ENCODE measurements around the gene SLC2A5.

Gene SLC2A5

DNA sequence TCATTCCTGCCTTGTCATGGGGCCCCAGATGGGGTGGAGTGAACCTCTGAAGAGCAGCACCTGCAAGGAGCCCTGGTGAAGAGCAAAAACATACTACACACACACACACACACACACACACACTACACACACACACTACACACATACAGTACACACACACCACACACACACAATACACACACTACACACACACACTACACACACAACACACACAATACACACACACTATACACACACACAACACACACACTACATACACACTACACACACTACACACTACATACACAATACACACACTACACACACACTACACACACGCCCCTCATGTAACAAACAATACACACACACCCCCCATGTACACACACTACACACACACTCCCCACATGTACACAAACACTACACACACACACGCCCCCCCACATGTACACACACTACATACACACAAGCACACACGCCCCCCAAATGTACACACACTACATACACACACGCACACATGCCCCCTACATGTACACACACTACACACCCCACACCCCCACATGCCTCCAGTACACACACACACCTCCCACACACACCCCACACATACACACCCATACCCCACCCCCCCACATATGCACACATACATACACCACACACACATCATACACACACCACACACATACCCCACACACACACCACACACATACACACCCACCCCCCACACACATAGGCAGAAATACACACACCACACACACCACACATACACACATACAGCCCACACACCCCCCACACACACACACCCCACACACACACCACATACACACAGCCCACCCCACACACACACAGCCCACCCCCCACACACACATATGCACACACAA, 9.3 kb downstream of the SLC2A5 start:
- DNase-seq: no peak

DNA sequence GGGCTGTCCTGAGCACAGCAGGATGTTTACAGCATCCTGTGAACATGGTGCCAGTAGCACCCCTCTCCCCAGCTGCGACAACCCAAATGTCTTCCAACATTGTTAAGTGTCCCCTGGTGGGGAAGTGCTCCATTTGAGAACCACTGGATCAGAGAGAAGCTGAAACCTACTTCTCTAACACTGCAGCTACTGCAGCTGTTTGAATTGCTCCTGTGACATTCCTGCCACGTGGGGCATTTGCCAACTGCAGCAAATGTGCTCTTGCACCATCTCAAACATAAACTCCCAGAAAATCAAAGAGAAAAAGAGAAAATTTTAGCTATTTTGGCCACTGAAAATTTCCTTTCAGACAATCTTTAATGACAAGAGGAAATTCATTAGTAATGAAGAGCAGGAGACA, 11.0 kb downstream of the SLC2A5 start:
- DNase-seq: peak; percentile 62

DNA sequence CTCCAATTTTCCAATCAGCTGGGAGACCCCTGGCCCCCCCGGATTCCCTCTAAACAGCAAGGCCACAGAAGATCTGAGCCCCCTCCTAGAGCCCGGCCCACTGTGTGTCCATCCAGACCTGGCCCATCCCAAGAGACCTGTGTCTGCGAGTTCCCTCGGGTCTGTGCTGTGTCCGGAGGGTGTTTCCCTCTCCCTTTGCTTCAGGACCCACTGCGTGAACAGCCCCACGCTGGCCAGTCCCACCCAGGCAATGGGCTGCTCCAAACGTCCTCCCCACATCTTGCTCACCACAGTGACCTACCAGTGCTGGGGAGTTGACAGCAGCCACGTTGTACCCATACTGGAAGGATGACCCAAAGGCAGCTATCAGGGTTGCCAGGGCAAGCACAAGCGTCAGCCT, 11.6 kb downstream of the SLC2A5 start:
- no peak for DNase-seq

- no peak for DNase-seq
These were observed 17.0 kb downstream of the SLC2A5 start for GRCh38 chr1:9052272-9053049.

DNA sequence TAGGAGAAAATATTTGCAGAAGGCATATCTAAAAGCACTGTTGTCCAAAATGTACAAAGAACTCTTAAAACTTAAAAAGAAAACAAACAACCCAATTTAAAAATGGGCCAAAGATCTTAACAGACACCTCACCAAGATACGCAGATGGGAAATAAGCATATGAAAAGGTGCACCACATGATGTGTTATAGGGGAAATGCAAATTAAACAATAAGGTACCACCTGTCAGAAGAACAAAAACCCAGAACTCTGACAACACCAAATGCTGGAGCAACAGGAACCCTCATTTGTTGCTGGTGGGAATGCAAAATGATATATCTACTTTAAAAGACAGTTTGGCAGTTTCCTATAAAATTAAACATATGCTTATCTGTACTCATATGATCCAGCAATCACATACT, 18.1 kb downstream of the SLC2A5 start:
- no peak for DNase-seq

GRCh38 chr1:9050803-9051202, 18.6 kb downstream of the SLC2A5 start:
- DNase-seq: no peak

GRCh38 chr1:9048551-9048950, 20.9 kb downstream of the SLC2A5 start:
- no peak for DNase-seq

- no peak for DNase-seq
These were observed 22.4 kb downstream of the SLC2A5 start for GRCh38 chr1:9047019-9047418.

GRCh38 chr1:9045861-9046510, 23.4 kb downstream of the SLC2A5 start:
- DNase-seq: no peak

- no peak for DNase-seq
These were observed 25.2 kb downstream of the SLC2A5 start for GRCh38 chr1:9044236-9044635.

- no peak for DNase-seq
These were observed 27.2 kb downstream of the SLC2A5 start for GRCh38 chr1:9042272-9042671.

GRCh38 chr1:9041116-9041779, 28.2 kb downstream of the SLC2A5 start:
- no peak for DNase-seq

GRCh38 chr1:9040659-9041030, 28.8 kb downstream of the SLC2A5 start:
- no peak for DNase-seq

GRCh38 chr1:9039761-9040658, 29.4 kb downstream of the SLC2A5 start:
- no peak for DNase-seq

DNA sequence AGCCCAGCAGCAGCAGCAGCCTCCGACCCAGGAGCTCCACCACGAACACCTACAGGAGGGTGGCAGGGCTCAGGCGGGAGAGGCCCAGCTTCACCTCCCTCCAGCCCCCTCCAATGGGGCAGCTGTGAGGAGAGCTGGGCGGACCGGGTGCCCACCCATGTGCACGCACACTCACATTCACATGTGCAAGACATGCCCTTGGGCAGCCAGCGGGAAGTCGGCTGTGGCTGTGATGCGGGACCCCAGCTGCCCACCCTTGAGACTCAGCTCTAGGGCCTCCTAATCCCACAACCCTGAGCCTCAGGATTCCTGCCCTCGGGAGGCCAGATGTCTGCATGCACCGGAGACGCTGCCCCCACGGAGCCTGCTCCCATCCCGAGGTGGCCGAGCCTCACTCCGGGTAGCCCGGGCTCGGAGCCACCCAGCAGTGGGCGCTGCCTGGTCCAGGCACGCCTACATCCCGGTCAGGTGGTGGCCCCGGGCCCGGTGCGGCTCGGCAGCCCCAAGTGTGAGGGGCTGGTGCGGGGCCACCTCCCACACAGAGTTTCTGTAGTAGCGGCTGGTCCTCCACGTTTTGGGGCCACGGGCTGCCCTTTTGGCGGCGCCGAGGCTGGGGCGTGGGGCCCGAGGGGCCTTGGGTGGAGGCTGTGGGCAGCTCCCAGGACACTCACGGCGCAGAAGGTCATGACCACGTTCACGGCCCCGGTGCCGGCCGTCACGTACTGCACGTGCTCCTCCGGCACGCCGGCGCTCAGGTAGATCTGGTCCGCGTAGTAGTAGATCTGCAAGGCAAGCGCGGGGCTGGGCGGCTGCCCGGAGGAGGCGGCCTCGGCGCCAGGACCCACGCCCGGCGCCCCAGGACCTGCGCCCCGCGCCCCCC, 30.3 kb downstream of the SLC2A5 start:
- no peak for DNase-seq

DNA sequence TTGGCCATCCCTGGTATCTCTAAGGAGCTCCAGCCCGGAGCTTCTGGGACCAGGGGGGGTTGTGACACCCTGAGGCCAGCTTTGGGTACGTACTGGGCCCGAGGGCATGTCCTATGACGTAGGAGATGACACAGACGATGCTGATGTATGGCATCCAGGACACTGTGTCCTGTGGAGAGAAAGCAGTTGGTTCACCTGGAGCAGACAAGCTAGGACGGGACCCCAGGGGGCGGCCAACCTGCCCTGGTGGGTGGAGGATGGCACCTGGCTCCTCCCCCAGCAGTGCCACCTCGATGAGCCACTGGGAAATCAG, 31.1 kb downstream of the SLC2A5 start:
- no peak for DNase-seq

DNA sequence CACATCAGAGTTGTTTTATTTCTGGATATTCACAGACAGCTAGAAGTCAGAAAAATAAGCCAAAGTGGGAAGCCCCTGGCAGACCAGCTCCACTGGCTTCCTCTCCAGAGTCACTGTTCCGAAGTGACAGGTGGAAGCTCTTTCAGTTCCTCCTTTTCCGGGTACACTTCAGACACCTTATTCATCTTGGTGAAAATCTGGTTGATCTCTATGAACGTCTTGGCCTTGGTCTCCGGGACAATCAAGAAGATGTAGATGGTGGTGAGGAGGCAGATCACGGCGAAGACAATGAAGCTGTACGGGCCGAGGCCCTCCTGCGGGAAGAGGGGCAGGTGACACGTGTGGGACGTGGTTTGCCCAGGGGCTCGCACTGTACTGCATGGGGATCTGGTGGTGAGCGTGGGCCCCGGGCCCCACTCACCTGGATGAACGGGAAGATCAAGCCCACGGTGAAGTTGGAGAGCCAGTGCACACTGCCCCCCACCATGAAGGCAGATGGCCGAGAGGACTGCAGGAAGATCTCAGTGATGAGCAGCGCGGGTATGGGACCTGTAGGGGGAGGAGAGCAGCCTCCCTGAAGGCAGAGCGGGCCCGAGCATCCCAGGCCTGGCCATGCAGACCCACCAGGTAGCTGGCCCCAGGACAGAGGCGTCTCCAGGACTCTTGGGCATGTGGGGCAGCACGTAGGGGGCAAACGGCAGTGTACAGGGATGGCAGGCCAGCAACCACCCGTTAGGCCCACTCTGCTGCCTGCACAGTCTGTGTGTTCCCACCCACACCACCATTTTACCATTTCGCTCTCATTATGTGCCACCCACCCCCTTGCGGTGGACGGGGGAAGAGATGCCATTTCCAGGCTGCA, 31.7 kb downstream of the SLC2A5 start:
- DNase-seq: no peak

DNA sequence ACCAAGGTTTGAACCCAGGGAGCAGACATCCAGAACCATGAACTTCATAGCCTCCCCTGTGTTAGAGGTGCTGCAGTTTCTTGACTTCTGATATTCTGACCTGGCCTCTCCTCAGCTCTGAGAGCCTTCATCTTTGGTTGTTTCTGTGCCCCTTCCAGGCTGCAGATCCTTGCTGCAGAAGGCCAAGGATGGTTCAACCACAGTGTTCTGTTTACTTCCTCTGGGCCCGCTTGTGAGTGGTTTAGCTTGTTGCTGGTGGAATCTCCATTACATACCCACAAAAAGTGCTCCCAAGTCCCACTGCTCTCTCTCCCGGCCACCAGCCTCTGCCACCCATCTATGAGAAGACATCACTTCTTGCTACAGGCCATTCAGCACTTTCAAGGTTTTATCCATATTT, 34.2 kb downstream of the SLC2A5 start:
- no peak for DNase-seq

- no peak for DNase-seq
These were observed 36.1 kb downstream of the SLC2A5 start for GRCh38 chr1:9033363-9033762.

All from MV-4-11 (cell line).